Nephron (organoid): ENCODE measurements around the gene CHD9.
"Not testable (repeated sequence)": the region's sequence is repeated elsewhere in the genome, so short reads cannot be mapped to it uniquely, and the experiment has no call there.

Experiments
- H3K27ac Mint-ChIP-seq, 3 experiments: 2 replicates each; pipeline ENCODE4 v1.8.0; 2020; ENCODE audit warnings: mixed read lengths in 3 of 3, mild to moderate bottlenecking in 2 of 3, moderate library complexity in 1 of 3
- H3K27me3 Mint-ChIP-seq: 2 replicates; pipeline ENCODE4 v1.8.0; 2021; ENCODE audit warnings: low read depth, mild to moderate bottlenecking, moderate library complexity, mixed read lengths
- H3K36me3 Mint-ChIP-seq: 2 replicates; pipeline ENCODE4 v1.8.0; 2020; ENCODE audit warnings: low read depth, mixed read lengths
- H3K4me1 Mint-ChIP-seq: 2 replicates; pipeline ENCODE4 v1.8.0; 2020; ENCODE audit warnings: mixed read lengths
- H3K4me3 Mint-ChIP-seq, 3 experiments: 2 replicates each; pipeline ENCODE4 v1.8.0; 2020; ENCODE audit warnings: mild to moderate bottlenecking in 3 of 3, mixed read lengths in 3 of 3, moderate library complexity in 2 of 3
- H3K9me3 Mint-ChIP-seq: 2 replicates; pipeline ENCODE4 v1.8.0; 2020; ENCODE audit warnings: mixed read lengths
- TF ChIP-seq, protein P1 (sequence below), 3 experiments: fragments of 200-600 bp; sonication (generic); IDR thresholded peaks; one replicate each; pipeline ENCODE4 v1.5.0; 2021; ENCODE audit warnings: antibody characterized with exemption in 3 of 3; ENCODE audit not compliant: unreplicated experiment in 3 of 3

The CHD9 gene

DNA sequence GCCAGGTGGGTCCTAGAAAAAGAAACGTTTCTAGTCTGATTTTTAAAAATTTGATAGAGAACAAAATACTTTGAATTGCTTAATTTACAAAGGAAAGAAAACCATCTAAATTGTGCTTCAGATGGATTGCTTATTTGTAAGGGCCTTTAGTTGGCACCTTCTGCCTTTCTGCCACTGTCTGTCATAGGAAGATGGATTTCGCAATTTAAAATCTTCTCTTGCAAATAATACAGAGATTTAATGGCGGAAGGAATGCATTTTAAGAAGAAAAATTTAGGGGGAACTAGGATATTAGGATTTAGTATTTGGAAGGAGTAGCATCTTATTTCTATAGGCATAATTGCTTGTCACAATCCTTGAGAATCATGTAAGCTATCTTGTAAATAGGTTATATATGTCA lies 204.0 kb downstream of the CHD9 start:
- no peaks in the 10 kb centered on the region for H3K27me3 Mint-ChIP-seq
- peaks cover 85% of the 10 kb centered on the region for H3K36me3 Mint-ChIP-seq
- H3K4me3 Mint-ChIP-seq: no peak overlapping the region
- TF ChIP-seq, protein P1, sequence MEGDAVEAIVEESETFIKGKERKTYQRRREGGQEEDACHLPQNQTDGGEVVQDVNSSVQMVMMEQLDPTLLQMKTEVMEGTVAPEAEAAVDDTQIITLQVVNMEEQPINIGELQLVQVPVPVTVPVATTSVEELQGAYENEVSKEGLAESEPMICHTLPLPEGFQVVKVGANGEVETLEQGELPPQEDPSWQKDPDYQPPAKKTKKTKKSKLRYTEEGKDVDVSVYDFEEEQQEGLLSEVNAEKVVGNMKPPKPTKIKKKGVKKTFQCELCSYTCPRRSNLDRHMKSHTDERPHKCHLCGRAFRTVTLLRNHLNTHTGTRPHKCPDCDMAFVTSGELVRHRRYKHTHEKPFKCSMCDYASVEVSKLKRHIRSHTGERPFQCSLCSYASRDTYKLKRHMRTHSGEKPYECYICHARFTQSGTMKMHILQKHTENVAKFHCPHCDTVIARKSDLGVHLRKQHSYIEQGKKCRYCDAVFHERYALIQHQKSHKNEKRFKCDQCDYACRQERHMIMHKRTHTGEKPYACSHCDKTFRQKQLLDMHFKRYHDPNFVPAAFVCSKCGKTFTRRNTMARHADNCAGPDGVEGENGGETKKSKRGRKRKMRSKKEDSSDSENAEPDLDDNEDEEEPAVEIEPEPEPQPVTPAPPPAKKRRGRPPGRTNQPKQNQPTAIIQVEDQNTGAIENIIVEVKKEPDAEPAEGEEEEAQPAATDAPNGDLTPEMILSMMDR (IDR thresholded peaks at IDR 0.05; ENCODE audit: unreplicated experiment in 3 of 3): no peak
- H3K27ac Mint-ChIP-seq: no peak overlapping the region
- no peaks in the 10 kb centered on the region for H3K4me1 Mint-ChIP-seq
- peaks cover 8% of the 10 kb centered on the region for H3K9me3 Mint-ChIP-seq

DNA sequence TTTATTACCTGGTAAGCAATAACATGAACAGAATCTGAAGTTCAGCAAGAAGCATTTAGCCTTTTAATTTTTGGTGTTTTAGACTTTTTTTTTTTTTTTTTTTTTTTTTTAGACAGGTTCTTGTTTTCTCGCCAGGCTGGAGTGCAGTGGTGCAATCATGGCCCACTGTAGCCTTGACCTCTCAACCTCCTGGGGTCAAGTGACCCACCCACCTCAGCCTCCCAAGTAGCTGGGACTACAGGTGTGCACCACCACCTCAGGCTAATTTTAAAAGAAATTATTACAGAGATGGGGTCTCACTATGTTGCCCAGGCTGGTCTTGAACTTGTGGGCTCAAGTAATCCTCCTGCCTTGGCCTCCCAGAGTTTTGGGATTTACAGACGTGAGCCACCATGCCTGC lies 206.5 kb downstream of the CHD9 start:
- no peak overlapping the region for H3K4me3 Mint-ChIP-seq
- no peak overlapping the region for H3K27ac Mint-ChIP-seq
- peaks cover 2% of the 10 kb centered on the region for H3K4me1 Mint-ChIP-seq
- peaks cover 8% of the 10 kb centered on the region for H3K9me3 Mint-ChIP-seq
- TF ChIP-seq, protein P1 (IDR thresholded peaks at IDR 0.05; ENCODE audit: unreplicated experiment in 3 of 3): no peak
- H3K36me3 Mint-ChIP-seq: peaks cover 80% of the 10 kb centered on the region
- H3K27me3 Mint-ChIP-seq: no peaks in the 10 kb centered on the region

DNA sequence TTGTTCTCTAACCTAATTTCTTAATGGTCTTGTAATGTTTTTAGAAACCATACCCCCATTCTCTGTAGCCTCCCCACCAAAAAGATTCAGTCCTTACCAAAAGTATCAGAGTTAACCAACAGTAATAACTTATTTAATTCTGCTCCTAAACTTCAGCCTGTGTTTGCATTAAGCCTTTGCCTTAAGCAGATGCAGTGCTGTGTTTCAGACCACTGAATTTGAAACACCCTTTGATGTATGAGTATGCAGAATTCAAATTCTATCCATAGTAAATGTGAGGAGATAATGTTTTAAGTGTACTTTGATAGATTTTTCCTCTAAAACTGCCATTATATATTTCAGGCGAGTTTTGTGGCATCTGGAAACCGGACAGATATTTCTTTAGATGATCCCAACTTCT lies 207.9 kb downstream of the CHD9 start:
- H3K27ac Mint-ChIP-seq: no peak overlapping the region
- H3K4me3 Mint-ChIP-seq: no peak overlapping the region
- peaks cover 73% of the 10 kb centered on the region for H3K36me3 Mint-ChIP-seq
- H3K27me3 Mint-ChIP-seq: no peaks in the 10 kb centered on the region
- TF ChIP-seq, protein P1 (IDR thresholded peaks at IDR 0.05; ENCODE audit: unreplicated experiment in 3 of 3): no peak
- peaks cover 5% of the 10 kb centered on the region for H3K4me1 Mint-ChIP-seq
- peaks cover 8% of the 10 kb centered on the region for H3K9me3 Mint-ChIP-seq

DNA sequence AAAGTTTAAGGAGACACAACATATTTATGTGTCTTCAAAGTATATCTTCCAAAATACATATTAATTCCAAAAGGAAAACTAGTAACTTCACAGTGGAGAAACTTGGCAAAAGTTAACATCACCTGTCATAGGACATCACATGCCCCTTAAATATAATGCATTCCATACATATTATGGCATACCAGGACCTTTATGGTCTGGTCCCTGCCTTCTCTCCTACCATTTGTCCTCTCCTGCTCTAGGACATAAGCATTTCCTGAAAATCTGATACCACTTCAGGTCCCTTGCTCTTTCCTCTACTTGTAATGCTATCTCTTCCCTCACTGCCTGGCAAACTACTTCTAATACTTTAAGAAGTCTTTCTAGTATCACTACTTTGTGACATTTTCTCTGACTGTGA lies 211.4 kb downstream of the CHD9 start:
- no peaks in the 10 kb centered on the region for H3K9me3 Mint-ChIP-seq
- H3K4me1 Mint-ChIP-seq: peaks cover 5% of the 10 kb centered on the region
- H3K27me3 Mint-ChIP-seq: no peaks in the 10 kb centered on the region

DNA sequence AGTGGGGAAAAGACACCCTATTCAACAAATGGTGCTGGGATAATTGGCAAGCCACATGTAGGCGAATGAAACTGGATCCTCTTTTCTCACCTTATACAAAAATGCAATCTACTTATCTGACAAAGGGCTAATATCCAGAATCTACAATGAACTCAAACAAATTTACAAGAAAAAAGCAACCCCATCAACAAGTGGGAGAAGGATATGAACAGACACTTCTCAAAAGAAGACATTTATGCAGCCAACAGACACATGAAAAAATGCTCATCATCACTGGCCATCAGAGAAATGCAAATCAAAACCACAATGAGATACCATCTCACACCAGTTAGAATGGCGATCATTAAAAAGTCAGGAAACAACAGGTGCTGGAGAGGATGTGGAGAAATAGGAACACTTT lies 223.7 kb downstream of the CHD9 start:
- H3K27ac Mint-ChIP-seq, H3K27me3 Mint-ChIP-seq, H3K9me3 Mint-ChIP-seq, H3K4me3 Mint-ChIP-seq, H3K36me3 Mint-ChIP-seq, H3K4me1 Mint-ChIP-seq: not testable (repeated sequence)

More for the DNA sequence above, 211.4 kb downstream of the CHD9 start:
- Mint-ChIP-seq H3K27ac (peak overlapping the region; percentile 4 to 37 (median 4)), H3K4me3 (no peak overlapping the region), H3K36me3 (peaks cover 70% of the 10 kb centered on the region)
- TF ChIP-seq, protein P1 (IDR thresholded peaks at IDR 0.05; ENCODE audit: unreplicated experiment in 3 of 3): no peak

DNA sequence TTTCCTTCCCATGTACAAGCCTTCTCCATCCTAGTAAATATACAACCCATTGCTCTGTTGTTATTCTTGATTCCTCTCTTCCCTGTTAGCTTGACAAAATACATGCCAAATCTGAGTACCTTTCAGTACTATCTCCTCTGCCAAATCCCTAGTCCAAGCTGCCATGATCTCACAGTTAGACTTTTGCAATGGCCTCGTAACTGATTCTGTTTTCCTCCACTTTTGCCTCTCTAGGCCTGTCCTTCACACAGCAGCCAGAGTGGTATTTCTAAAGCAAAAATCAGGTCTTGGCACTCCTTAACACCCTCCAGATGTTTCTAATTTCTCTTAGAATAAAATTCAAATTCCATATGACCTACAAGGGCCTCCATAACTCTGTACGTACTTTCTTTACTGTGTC lies 226.5 kb downstream of the CHD9 start:
- TF ChIP-seq, protein P1 (IDR thresholded peaks at IDR 0.05; ENCODE audit: unreplicated experiment in 3 of 3): no peak
- H3K27ac Mint-ChIP-seq: no peak overlapping the region
- H3K9me3 Mint-ChIP-seq: peaks cover 3% of the 10 kb centered on the region
- H3K4me1 Mint-ChIP-seq: no peaks in the 10 kb centered on the region
- H3K27me3 Mint-ChIP-seq: no peaks in the 10 kb centered on the region
- peaks cover 10% of the 10 kb centered on the region for H3K36me3 Mint-ChIP-seq
- H3K4me3 Mint-ChIP-seq: no peak overlapping the region
